PC-9 (cell line): Measurements from ENCODE around the gene SLC35A5.

Experiments used
- EZH2 ChIP-seq: fragments of 200-600 bp; sonication (generic); IDR thresholded peaks from 2 replicates; pipeline ENCODE4 v1.8.0; 2017; ENCODE audit warnings: antibody characterized with exemption, low read depth
- TF ChIP-seq, protein P1 (sequence below): fragments of 200-600 bp; sonication (generic); conservative IDR thresholded peaks from 2 replicates; pipeline ENCODE4 v1.6.1; 2017; ENCODE audit warnings: mixed run types, antibody characterized with exemption, mild to moderate bottlenecking, moderate library complexity

DNA sequence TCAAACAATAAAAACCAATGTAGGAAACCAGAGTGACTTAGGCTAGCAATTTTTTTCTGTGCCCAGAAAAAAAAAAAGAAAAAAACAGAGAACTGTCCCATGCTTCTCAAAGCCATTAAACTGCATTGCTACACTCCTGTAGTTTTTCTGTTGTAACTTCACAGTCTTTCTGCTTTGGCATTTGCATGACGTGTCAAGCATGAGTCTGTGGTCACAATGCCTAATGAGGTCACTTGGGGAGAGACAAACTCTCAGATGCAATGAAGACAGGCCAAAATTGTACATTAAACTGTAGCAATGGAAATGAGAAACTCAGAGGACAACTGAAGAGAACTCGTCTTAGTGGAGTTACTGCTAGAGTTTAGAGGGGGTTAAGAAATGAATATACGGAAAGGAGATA lies 48.3 kb downstream of the SLC35A5 start:
- TF ChIP-seq, protein P1, sequence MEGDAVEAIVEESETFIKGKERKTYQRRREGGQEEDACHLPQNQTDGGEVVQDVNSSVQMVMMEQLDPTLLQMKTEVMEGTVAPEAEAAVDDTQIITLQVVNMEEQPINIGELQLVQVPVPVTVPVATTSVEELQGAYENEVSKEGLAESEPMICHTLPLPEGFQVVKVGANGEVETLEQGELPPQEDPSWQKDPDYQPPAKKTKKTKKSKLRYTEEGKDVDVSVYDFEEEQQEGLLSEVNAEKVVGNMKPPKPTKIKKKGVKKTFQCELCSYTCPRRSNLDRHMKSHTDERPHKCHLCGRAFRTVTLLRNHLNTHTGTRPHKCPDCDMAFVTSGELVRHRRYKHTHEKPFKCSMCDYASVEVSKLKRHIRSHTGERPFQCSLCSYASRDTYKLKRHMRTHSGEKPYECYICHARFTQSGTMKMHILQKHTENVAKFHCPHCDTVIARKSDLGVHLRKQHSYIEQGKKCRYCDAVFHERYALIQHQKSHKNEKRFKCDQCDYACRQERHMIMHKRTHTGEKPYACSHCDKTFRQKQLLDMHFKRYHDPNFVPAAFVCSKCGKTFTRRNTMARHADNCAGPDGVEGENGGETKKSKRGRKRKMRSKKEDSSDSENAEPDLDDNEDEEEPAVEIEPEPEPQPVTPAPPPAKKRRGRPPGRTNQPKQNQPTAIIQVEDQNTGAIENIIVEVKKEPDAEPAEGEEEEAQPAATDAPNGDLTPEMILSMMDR: no peak
- no peak for TF ChIP-seq EZH2
